ENCODE results near the gene PRAC2.

PRAC2 gene

GRCh38 chr17:48720266-48721008 lies 2.5 kb upstream of the PRAC2 start:
- DNase-seq (ENCODE audit: low read depth in 3 of 3) = no peak

DNA sequence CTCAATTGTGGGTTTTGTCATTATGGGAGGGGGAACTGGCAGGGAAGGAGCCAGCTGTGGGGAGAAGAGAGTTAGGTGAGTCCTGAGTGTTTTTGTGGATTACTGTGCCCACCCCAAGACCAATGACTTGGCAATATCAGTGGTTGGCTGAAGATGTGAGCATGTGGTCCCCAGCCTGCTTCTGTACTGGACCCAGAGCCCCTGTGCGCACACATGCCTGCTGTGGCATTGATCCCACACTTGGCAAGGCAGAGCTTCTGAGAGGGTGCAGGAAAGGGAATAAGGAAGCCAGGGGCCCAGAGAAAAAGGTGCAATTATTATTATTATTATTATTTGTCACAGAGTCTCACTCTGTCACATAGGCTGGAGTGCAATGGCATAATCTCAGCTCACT lies 2.0 kb upstream of the PRAC2 start:
- DNase-seq (ENCODE audit: low read depth in 3 of 3) = no peak

GRCh38 chr17:48722201-48722907 lies 631 bp upstream of the PRAC2 start, which contains the start of gene PRAC1:
TSS of gene PRAC1 (minus strand) at chr17:48722518. CDS start at chr17:48722392, 126 bp downstream.
- DNase-seq (ENCODE audit: low read depth in 3 of 3) = no peak

- no peak for DNase-seq (ENCODE audit: low read depth in 3 of 3)
Measured at GRCh38 chr17:48723423-48724250, 652 bp downstream of the PRAC2 start.

DNA sequence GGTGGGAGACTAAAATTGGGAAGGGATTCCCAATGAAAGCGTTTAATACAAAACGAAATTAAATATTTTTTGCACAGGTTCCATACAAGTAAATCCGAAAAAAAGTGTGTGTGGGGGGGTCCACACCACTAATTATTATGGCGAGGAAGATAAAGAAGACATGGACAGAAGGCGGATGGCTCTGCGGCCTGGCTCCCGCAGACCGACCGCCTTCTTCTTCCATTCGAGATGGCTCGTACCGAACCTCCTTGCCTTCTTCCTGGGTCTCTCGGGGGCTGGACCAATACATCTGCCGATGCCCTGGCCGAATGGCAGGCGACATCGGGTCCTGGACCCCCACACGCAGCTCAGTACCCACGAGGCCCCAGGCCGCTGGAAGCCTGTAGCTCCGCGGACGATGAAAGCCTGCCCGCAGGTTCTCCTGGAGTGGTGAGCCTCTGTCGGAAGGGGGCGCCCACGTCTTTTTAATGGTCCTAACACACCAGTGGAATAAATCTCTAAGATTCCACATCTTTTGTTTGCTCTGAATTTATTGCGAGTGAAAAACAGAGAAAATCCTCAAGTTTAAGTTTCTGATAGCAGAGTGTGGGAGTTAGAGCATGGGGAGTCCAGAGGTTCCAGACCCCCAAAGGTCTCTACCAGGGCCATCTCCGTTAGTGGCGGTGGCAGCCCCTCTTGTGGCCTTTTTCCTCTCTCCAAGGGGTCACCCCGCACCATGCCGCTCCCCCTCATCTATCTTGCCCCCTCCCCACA lies 1.4 kb downstream of the PRAC2 start:
- DNase-seq (ENCODE audit: low read depth in 3 of 3) = peak; percentile 59 to 76 (median 68)

GRCh38 chr17:48725004-48725287 lies 2.0 kb downstream of the PRAC2 start:
- no peak for DNase-seq (ENCODE audit: low read depth in 3 of 3)

- DNase-seq (ENCODE audit: low read depth in 3 of 3) = no peak
Measured at GRCh38 chr17:48725288-48726064, 2.5 kb downstream of the PRAC2 start.

DNA sequence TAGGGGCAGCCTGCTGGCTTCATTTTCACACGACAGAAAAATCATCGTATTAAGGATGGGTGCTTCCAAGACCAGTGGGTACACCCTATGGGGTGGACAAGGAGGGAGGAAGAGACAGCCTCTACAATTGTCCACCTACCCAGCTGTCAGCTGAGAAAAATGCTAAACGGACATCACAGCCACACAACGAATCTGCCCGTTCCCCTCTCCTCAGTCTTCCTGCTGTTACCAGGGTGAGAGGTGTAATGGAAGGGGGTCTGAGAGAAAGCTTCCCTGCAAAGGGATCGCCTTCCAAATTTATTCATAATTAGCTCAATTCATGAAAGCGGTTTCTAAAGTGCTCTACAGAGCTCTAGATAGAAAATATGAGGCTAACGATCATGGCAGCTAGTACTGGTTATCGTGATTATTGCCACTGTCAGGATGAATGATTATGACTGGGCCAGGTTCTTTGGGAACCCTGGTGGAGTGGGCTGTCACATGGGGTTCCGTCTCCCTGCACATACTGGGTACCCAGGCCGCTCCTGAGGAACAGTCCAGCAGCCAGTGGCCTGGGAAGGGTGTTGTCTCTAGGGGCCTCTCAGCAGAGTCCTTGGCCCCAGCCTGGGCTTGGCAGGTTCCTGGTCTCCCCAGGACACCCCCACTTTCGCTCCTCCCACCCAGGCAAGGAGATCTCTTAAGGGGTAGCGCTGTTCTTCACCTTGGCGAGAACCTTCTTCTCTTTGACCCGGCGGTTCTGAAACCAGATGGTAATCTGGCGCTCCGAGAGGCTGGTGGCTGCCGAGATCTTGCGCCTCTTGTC lies 3.3 kb downstream of the PRAC2 start:
- DNase-seq (ENCODE audit: low read depth in 3 of 3) = no peak

GRCh38 chr17:48726916-48727286 lies 3.9 kb downstream of the PRAC2 start:
- no peak for DNase-seq (ENCODE audit: low read depth in 3 of 3)

GRCh38 chr17:48727415-48728175 lies 4.6 kb downstream of the PRAC2 start:
- no peak for DNase-seq (ENCODE audit: low read depth in 3 of 3)

- DNase-seq (ENCODE audit: low read depth in 3 of 3) = peak in 1 of 3 donors; percentile 24
Measured at GRCh38 chr17:48728232-48729231, 5.5 kb downstream of the PRAC2 start, which contains the start of gene HOXB13. TSS of gene HOXB13 (minus strand) at chr17:48728750. CDS start at chr17:48728593, 157 bp downstream.

GRCh38 chr17:48729335-48730239 lies 6.6 kb downstream of the PRAC2 start:
- no peak for DNase-seq (ENCODE audit: low read depth in 3 of 3)

GRCh38 chr17:48730240-48730550 lies 7.2 kb downstream of the PRAC2 start:
- DNase-seq (ENCODE audit: low read depth in 3 of 3) = no peak

DNA sequence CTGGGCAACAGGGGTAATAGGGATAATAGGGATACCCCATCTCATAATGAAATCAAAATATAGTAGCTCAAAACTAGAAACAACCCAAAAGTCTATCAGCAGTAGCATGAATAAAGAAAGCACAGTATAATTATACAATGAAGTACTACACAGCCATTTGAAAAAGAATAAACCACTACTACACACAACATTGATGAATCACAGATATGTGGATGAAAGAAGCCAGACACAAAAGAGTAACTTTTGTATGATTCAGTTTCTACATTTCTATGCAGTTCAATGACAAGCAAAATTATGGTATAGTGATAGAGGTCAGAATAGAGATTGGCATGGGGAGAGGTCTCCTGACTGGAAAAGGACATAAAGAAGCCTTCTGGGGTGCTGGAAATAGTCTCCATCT lies 8.4 kb downstream of the PRAC2 start:
- no peak for DNase-seq (ENCODE audit: low read depth in 3 of 3)

- no peak for DNase-seq (ENCODE audit: low read depth in 3 of 3)
Measured at GRCh38 chr17:48732688-48733629, 10.0 kb downstream of the PRAC2 start.

Data from stimulated activated CD4-positive, alpha-beta T cell treated with anti-CD3 and anti-CD28 coated beads, TNF-alpha, amount 100 ng/mL, for 48 hours (primary cell).